Osteocyte (in vitro differentiated cells): Measurements from ENCODE around the gene RSPRY1. TPM values are rescaled to one million over a fixed set of nuclear protein-coding genes. Genes with fewer than 3 reads are reported as not detected.

Experiments used
- DNase-seq: peaks from one replicate; pipeline ENCODE4 v3.0.0; 2021; ENCODE audit warnings: mixed read lengths; ENCODE audit not compliant: unreplicated experiment; ENCODE audit errors: extremely low spot score
- H3K27ac Mint-ChIP-seq: one replicate; pipeline ENCODE4 v1.8.0; 2021; ENCODE audit warnings: mild to moderate bottlenecking, mixed read lengths; ENCODE audit not compliant: unreplicated experiment
- H3K27me3 Mint-ChIP-seq: one replicate; pipeline ENCODE4 v1.8.0; 2021; ENCODE audit warnings: mixed read lengths; ENCODE audit not compliant: unreplicated experiment
- H3K36me3 Mint-ChIP-seq: one replicate; pipeline ENCODE4 v1.8.0; 2021; ENCODE audit warnings: mixed read lengths; ENCODE audit not compliant: unreplicated experiment
- H3K4me1 Mint-ChIP-seq: one replicate; pipeline ENCODE4 v1.8.0; 2021; ENCODE audit warnings: mixed read lengths; ENCODE audit not compliant: unreplicated experiment
- H3K4me3 Mint-ChIP-seq: one replicate; pipeline ENCODE4 v1.8.0; 2021; ENCODE audit warnings: mild to moderate bottlenecking, moderate library complexity, mixed read lengths; ENCODE audit not compliant: unreplicated experiment
- H3K9me3 Mint-ChIP-seq: one replicate; pipeline ENCODE4 v1.8.0; 2021; ENCODE audit warnings: mixed read lengths; ENCODE audit not compliant: unreplicated experiment
- CTCF ChIP-seq: fragments of 200-600 bp; sonication (generic); IDR thresholded peaks from 2 replicates; pipeline ENCODE4 v1.5.0; 2021; ENCODE audit warnings: antibody characterized with exemption, mild to moderate bottlenecking, moderate library complexity
- long read RNA-seq: library from polyadenylated mRNA; unstranded; transcript quantifications from one replicate; pipeline ENCODE4 v2.0.0, GENCODE V29; 2021
- total RNA-seq: library from RNA; stranded (reverse); gene quantifications from 2 replicates; pipeline ENCODE4 v1.2.1, GENCODE V29; 2021

RSPRY1 gene
- 49.3 and 50.8 TPM in 2 replicates for total RNA-seq
- long read RNA-seq, transcript RSPRY1-201 (15 exons, 3,547 nt): major isoform, 112 of 204 reads
- long read RNA-seq, partial matches to known transcripts: 45 of 204 reads
- long read RNA-seq, other reads (novel, unspliced or antisense): 43 of 204 reads

GRCh38 chr16:57185945-57186871, at the start of gene RSPRY1, which contains the start of gene PSME3IP1:
RSPRY1 (plus strand) TSS chr16:57186329; CDS start chr16:57204659, 18,330 bp downstream.
PSME3IP1 (minus strand) TSS chr16:57186039; CDS start chr16:57173854, 12,185 bp downstream.
- Mint-ChIP-seq H3K27me3 (no peaks in the 10 kb centered on the region), H3K9me3 (no peaks in the 10 kb centered on the region), H3K4me3 (peak within 1 kb of the TSS; percentile 92), H3K27ac (peak within 1 kb of the TSS; percentile 95), H3K4me1 (peaks cover 55% of the 10 kb centered on the region), H3K36me3 (peaks cover 3% of the 10 kb centered on the region)
- DNase-seq: peak; percentile 100
- no peak for TF ChIP-seq CTCF

GRCh38 chr16:57137043-57137442, 49.1 kb upstream of the RSPRY1 start:
- no peak overlapping the region for H3K4me3 Mint-ChIP-seq
- H3K9me3 Mint-ChIP-seq: no peaks in the 10 kb centered on the region
- H3K27me3 Mint-ChIP-seq: no peaks in the 10 kb centered on the region
- H3K4me1 Mint-ChIP-seq: peaks cover 25% of the 10 kb centered on the region
- H3K36me3 Mint-ChIP-seq: no peaks in the 10 kb centered on the region
- TF ChIP-seq CTCF: no peak
- H3K27ac Mint-ChIP-seq: no peak overlapping the region
- DNase-seq: no peak

GRCh38 chr16:57137566-57138273, 48.4 kb upstream of the RSPRY1 start:
- Mint-ChIP-seq H3K4me1 (peaks cover 28% of the 10 kb centered on the region), H3K27me3 (no peaks in the 10 kb centered on the region), H3K4me3 (no peak overlapping the region), H3K36me3 (no peaks in the 10 kb centered on the region), H3K27ac (no peak overlapping the region), H3K9me3 (no peaks in the 10 kb centered on the region)
- no peak for TF ChIP-seq CTCF
- no peak for DNase-seq

GRCh38 chr16:57138281-57138935, 47.7 kb upstream of the RSPRY1 start:
- Mint-ChIP-seq H3K4me1 (peaks cover 28% of the 10 kb centered on the region), H3K27ac (no peak overlapping the region), H3K4me3 (no peak overlapping the region), H3K36me3 (no peaks in the 10 kb centered on the region), H3K27me3 (no peaks in the 10 kb centered on the region), H3K9me3 (no peaks in the 10 kb centered on the region)
- no peak for DNase-seq
- TF ChIP-seq CTCF: no peak
